Right ventricle myocardium inferior (tissue), 1 donor: Measurements from ENCODE around the gene ZNF473. TPM values are rescaled to one million over a fixed set of nuclear protein-coding genes. Genes with fewer than 3 reads are reported as not detected.

Experiments used
- ATAC-seq: fragments of 200-7000 bp; cut with Tn5 transposase; one replicate; pipeline ENCODE4 v1.9.1; 2020; ENCODE audit warnings: mild to moderate bottlenecking, moderate library complexity
- DNase-seq: peaks from one replicate; pipeline ENCODE4 v3.0.0; 2021; ENCODE audit errors: missing footprints
- intact Hi-C: fragments of 100-400 bp; cut with DNase I; formaldehyde crosslinking; loops from one replicate; pipeline ENCODE4 v1.11.0; 2022
- total RNA-seq: library from RNA; stranded (reverse); fragmentation: NEBNext Ultra II Directional; extraction: Animal tissue kit (Norgen Biotek cat#: 25700); gene quantifications from one replicate; pipeline ENCODE4 v1.2.1, GENCODE V29; 2021
- donor health status: DM: no; HTN: yes; CAD: no; lungs with severe emphysema.

Gene ZNF473
- total RNA-seq, 1 donor from 2014 or later, result 3.2 TPM

DNA sequence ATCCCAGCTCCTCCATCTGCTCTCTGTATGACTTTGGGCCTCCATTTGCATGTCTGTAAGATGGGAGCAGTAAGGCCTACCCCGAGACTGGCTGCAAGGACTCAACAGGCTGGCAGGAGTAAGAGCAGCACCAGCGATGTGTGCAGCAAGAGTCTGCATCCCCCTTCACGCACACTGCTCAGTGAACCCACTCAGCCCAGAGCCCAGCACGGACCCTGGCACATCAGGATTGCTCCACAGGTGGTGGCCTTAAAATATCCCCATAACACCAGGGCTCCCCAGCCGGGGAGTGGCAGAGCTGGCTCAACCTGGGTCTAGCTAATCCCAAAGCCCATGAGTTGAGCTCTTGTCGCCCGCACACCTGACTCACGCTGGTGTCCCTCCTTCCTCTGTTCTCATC is 24.0 kb upstream of the ZNF473 start:
- no peak for ATAC-seq
- DNase-seq, result peak; percentile 22
- intact Hi-C loops, result no loop called here

DNA sequence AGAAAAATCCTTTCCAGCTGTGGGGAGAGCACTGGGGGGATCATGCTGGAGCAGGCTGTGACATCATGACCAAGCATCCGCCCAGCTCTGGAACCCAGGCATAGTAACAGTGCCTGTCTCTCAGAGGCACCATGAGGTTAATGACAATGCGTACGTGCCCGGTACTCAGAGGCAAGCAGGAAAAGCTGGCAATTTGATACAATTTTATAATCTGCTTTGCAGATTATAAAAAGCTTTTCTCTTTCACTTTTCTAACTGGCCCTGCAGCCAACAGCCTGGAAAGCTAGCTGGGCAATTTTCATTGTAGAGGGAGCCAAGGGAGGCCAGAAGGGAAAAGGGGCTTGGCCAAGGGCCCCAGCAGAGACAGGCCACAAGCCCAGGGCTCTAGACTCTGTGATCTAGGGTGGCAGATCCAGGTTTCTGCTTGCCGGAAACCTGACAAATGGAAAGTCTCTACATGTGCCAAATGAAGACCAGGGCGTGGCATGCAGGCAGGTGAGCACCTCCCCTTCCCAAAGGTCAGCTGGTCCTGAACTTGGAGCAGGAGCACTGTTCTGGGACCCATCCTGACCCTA is 23.3 kb upstream of the ZNF473 start:
- peak; percentile 43 for ATAC-seq
- intact Hi-C loops, result no loop called here
- DNase-seq, result peak; percentile 56

- DNase-seq (peak; percentile 55), ATAC-seq (no peak)
- intact Hi-C loops, result no loop called here
These were observed 22.5 kb upstream of the ZNF473 start for GRCh38 chr19:50003254-50003788.

DNA sequence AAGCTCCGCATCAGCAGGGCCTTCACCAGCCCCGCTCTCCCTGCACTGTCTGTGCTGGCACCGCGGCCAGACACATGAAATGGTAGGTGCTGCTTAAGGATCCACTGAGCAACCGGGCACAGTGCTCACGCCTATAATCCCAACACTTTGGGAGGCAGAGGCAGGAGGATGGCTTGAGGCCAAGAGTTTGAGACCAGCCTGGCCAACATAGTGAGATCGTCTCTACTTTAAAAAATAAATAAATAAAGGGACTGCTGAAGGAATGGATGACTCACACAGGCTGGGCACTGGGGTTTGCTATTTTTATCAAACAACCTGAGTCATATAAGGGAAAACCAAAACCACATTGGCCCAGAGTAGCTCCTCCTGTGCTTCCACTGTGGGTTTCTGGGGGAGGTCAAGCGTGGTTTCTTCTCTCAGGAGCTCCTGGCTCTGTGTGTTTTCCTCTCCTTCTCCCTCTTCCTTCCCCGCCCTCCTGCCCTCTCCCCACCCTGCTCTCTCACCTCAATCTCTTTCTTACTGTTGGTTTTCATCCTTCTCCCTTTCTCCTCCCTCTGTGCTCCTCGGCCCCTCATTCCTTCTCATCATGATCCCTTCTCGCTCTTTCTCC is 21.9 kb upstream of the ZNF473 start:
- intact Hi-C loops, result no loop called here
- ATAC-seq (no peak), DNase-seq (peak; percentile 50)

GRCh38 chr19:50005428-50005827 is 20.4 kb upstream of the ZNF473 start:
- ATAC-seq, result no peak
- peak; percentile 31 for DNase-seq
- intact Hi-C loops, result no loop called here

GRCh38 chr19:50007170-50007569 is 18.6 kb upstream of the ZNF473 start:
- intact Hi-C loops, result no loop called here

GRCh38 chr19:50007947-50008346 is 17.9 kb upstream of the ZNF473 start:
- ATAC-seq (no peak), DNase-seq (no peak)
- intact Hi-C loops, result no loop called here

More at GRCh38 chr19:50007170-50007569, 18.6 kb upstream of the ZNF473 start:
- ATAC-seq (peak; percentile 9), DNase-seq (peak; percentile 32)

DNA sequence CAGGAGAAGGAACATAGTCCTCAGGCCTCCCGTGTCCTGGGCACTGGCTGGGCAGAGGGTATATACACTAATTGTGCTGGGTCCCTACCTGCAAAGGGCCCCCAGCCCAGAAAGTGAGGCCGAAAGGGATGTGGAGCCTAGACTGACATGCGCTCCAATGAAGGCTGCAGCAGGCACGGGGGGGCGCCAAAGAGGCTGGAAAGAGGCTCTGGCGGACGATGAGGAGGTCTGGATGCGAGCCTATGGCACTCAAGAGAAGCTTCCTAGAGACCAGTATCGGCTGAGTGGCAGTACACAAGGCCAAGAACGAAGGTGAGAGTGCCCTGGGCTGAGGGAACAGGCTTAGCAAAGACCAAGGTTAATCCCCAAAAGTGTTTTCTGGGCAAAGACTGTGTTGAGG is 17.3 kb upstream of the ZNF473 start:
- DNase-seq, result no peak
- intact Hi-C loops, result no loop called here
- ATAC-seq, result peak; percentile 23

- ATAC-seq (no peak), DNase-seq (no peak)
- intact Hi-C loops, result no loop called here
These were observed 9.5 kb upstream of the ZNF473 start for GRCh38 chr19:50016225-50016807.

GRCh38 chr19:50020481-50020880 is 5.3 kb upstream of the ZNF473 start:
- intact Hi-C loops, result no loop called here
- no peak for ATAC-seq
- DNase-seq, result no peak

DNA sequence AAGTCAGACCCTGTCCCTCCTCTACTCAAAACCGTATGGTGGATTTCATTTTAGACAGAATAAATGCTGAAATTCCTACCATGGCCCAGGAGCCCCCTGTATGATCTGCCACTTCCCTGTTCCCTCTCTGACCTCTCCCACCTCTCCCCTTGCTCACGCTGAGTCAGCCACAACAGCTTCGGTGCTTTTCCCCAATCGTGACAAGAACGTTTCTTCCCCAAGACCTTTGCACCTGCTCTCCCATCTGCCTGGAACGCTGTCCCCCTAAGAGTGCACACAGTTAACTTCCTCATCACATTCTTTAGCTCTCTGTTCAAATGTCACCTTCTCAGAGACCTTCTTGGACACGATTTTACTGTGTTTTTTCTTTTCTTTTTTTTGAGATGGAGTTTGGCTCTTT is 3.0 kb upstream of the ZNF473 start:
- DNase-seq, result no peak
- intact Hi-C loops, result no loop called here
- ATAC-seq, result no peak

GRCh38 chr19:50024719-50025021 is 1.1 kb upstream of the ZNF473 start:
- ATAC-seq (no peak), DNase-seq (no peak)
- intact Hi-C loops, result no loop called here

DNA sequence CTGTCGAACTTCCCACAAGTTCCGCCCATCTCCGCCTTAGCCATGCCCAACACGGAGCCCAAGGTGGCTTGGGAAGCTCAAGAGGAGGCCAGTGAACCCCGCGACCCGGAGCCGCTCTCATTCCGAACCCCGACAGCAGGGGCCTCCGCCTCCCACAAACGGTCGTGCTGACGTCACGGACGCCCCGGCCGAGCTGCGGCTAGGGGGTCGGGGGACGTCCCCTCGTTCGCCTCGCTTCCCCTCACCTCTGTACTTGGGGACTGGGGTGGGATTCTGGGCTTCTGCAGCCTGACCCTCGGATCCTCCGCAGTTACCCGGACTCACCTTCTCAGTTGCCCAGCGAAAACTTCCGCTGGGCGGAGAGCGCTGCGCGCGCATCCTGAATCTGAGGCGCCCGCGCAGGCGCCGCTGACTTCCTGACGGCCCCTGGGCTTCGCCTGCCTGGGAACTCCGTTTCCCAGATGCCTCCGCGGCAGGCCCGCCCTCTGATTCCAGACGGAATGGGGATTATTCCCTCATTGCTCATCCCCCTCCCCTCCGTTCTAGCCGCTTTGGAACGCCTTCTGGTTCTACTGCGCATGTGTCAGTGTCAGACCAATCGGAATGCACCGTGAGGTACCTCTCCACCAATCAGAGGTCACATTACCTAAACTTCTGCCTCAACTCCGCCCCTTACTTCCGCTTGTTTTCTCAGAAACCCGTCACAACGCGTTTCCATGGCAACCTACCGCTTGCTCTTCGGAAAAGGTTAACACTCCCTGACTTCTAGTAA is 597 bp upstream of the ZNF473 start, which contains the start of gene VRK3:
Gene VRK3, minus strand, starts transcription at position 351 of the 772 bp plus-strand sequence. CDS start 9,210 bp downstream, outside the sequence.
- DNase-seq (peak; percentile 100), ATAC-seq (peak; percentile 98)
- intact Hi-C loops, result no loop called here

DNA sequence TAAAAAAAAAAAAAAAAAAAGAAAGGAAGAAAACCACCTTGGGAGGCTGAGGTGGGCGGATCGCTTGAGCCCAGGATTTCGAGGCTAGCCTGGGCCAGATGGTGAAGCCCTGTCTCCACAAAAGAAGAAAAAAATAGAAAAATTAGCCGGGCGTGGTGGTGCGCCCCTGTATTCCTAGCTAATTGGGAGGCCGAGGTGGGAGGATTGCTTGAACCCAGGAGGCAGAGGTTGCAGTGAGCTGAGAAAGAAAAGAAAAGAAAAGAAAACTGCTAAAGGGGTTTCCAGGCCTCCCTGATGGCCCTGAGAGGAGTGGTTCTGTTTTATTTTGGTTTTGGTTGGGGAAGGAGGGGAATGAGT is 723 bp downstream of the ZNF473 start:
- intact Hi-C loops, result no loop called here
- no peak for DNase-seq
- no peak for ATAC-seq

DNA sequence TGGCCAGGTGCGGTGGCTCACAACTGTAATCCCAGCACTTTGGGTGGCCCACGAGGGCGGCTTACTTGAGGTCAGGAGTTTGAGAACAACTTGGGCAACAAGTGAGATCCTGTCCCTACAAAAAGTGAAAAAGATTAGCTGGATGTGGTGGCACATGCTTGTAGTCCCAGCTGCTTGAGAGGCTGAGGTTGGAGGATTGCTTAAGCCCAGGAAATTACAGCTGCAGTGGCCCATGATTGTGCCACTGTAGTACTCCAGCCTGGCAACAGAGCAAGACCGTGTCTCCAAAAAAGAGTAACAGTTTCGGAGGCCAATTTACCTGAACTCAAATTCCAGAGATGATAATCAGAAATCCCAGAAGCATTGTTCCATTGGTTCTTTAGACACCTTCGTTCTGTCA is 4.4 kb downstream of the ZNF473 start:
- intact Hi-C loops, result no loop called here
- no peak for DNase-seq
- ATAC-seq, result no peak

- ATAC-seq (no peak), DNase-seq (no peak)
- intact Hi-C loops, result no loop called here
These were observed 5.1 kb downstream of the ZNF473 start for GRCh38 chr19:50030937-50031336.

DNA sequence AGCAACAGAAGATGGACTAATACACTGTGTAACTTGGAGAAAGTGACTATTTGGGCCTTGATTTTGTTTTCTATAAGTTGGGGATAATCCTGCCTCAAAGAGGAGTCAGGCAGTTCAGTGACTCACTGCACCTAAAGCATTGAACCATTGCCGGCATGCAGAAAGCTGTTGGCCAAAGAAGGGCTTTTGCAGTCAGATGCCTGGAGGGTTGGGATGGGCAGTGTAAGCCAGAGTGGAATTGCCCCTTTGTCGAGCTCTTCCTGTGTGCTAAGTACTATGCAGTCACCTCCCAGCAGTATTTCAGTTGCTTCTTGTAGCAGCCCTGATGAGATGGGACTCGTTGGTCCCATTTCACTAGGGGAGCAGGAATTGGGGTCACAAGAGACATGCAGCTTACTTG is 11.1 kb downstream of the ZNF473 start:
- intact Hi-C loops, result no loop called here
- ATAC-seq (no peak), DNase-seq (no peak)

- intact Hi-C loops, result no loop called here
- ATAC-seq (no peak), DNase-seq (no peak)
These were observed 14.2 kb downstream of the ZNF473 start for GRCh38 chr19:50039968-50040367.

- ATAC-seq (no peak), DNase-seq (no peak)
- intact Hi-C loops, result no loop called here
These were observed 15.2 kb downstream of the ZNF473 start for GRCh38 chr19:50040967-50041366.
